Activated CD4-positive, alpha-beta memory T cell treated with anti-CD3 and anti-CD28 coated beads, Interleukin-2, amount 10 ng/mL, durations not matched to agents 7 days and 5 days (primary cell): Measurements from ENCODE around the gene MAK. TPM values are rescaled to one million over a fixed set of nuclear protein-coding genes. Genes with fewer than 3 reads are reported as not detected.
"Not testable (repeated sequence)": the region's sequence is repeated elsewhere in the genome, so short reads cannot be mapped to it uniquely, and the experiment has no call there.

Source experiments
- CTCF ChIA-PET: fragments of 350-600 bp; sonication (Branson Sonifier 250); formaldehyde crosslinking; loops from one replicate; lab custom pipeline; 2021; ENCODE audit warnings: antibody characterized with exemption, inconsistent platforms; lab: Charles Lee
- POLR2A ChIA-PET: fragments of 350-600 bp; sonication (Branson Sonifier 250); formaldehyde crosslinking; loops from one replicate; lab custom pipeline; 2021; ENCODE audit warnings: antibody characterized with exemption; lab: Charles Lee
- DNase-seq: peaks from one replicate; pipeline ENCODE4 v3.0.0-alpha.2; 2020
- H3K27ac Mint-ChIP-seq: one replicate; pipeline ENCODE4 v1.8.0; 2021; ENCODE audit warnings: mild to moderate bottlenecking, mixed read lengths
- H3K27me3 Mint-ChIP-seq: one replicate; pipeline ENCODE4 v1.8.0; 2021; ENCODE audit warnings: mixed read lengths
- H3K36me3 Mint-ChIP-seq: one replicate; pipeline ENCODE4 v1.8.0; 2021; ENCODE audit warnings: low read depth, mixed read lengths
- H3K4me1 Mint-ChIP-seq: one replicate; pipeline ENCODE4 v1.8.0; 2021; ENCODE audit warnings: mixed read lengths
- H3K4me3 Mint-ChIP-seq: one replicate; pipeline ENCODE4 v1.8.0; 2021; ENCODE audit warnings: mild to moderate bottlenecking, mixed read lengths
- H3K9me3 Mint-ChIP-seq: one replicate; pipeline ENCODE4 v1.8.0; 2021; ENCODE audit warnings: mixed read lengths
- total RNA-seq, 2 experiments: library from RNA; stranded (reverse); gene quantifications; one replicate each; pipeline ENCODE4 v1.2.3, GENCODE V29; 2021

MAK gene
- total RNA-seq, 2 experiments from 2014 or later: 0.15 to 0.35 TPM

DNA sequence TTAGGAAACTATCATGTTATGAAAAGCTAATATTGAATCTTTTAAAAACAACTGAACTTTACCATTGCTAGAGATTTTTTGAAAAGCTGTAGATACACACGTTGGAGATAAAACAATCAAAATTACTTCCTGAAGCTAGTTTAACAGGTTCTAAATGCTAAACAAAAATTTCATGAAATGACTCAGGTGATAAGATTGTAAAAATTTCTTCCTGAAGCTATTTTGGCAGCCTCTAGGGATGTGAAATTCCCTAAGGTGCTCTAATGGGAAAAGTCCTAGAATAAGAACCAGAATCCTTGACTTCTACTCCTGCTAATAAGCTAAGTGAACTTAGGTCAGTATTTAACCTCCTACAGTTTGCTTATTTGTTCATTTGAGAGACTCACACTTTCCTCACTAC lies 35.0 kb upstream of the MAK start:
- H3K27me3 Mint-ChIP-seq: no peaks in the 10 kb centered on the region
- H3K27ac Mint-ChIP-seq: no peak overlapping the region
- H3K9me3 Mint-ChIP-seq: no peaks in the 10 kb centered on the region
- H3K4me3 Mint-ChIP-seq: no peak overlapping the region
- H3K36me3 Mint-ChIP-seq: no peaks in the 10 kb centered on the region
- no peak for DNase-seq
- H3K4me1 Mint-ChIP-seq: no peaks in the 10 kb centered on the region
- ChIA-PET CTCF (interaction anchor here (1.5 kb wide), 1 partner anchor 73 kb away, joined by 3 read pairs; no protein-coding TSS in a partner anchor), POLR2A (no interaction called here)

- no peak overlapping the region for H3K4me3 Mint-ChIP-seq
- H3K36me3 Mint-ChIP-seq: no peaks in the 10 kb centered on the region
- ChIA-PET CTCF (no interaction called here), POLR2A (no interaction called here)
- H3K9me3 Mint-ChIP-seq: no peaks in the 10 kb centered on the region
- no peak overlapping the region for H3K27ac Mint-ChIP-seq
- DNase-seq: no peak
- H3K4me1 Mint-ChIP-seq: no peaks in the 10 kb centered on the region
- no peaks in the 10 kb centered on the region for H3K27me3 Mint-ChIP-seq
Measured at GRCh38 chr6:10867952-10868351, 29.6 kb upstream of the MAK start.

GRCh38 chr6:10866709-10867108 lies 28.4 kb upstream of the MAK start:
- POLR2A ChIA-PET, DNase-seq, CTCF ChIA-PET, H3K4me1 Mint-ChIP-seq, H3K4me3 Mint-ChIP-seq, H3K36me3 Mint-ChIP-seq, H3K27me3 Mint-ChIP-seq, H3K9me3 Mint-ChIP-seq, H3K27ac Mint-ChIP-seq: not testable (repeated sequence)

- H3K9me3 Mint-ChIP-seq, H3K27me3 Mint-ChIP-seq, POLR2A ChIA-PET, DNase-seq, H3K4me3 Mint-ChIP-seq, H3K4me1 Mint-ChIP-seq, H3K36me3 Mint-ChIP-seq, H3K27ac Mint-ChIP-seq, CTCF ChIA-PET: not testable (repeated sequence)
Measured at GRCh38 chr6:10863031-10863430, 24.7 kb upstream of the MAK start.

GRCh38 chr6:10862361-10862760 lies 24.0 kb upstream of the MAK start:
- Mint-ChIP-seq H3K4me1 (no peaks in the 10 kb centered on the region), H3K4me3 (no peak overlapping the region), H3K27me3 (peaks cover 1% of the 10 kb centered on the region), H3K9me3 (no peaks in the 10 kb centered on the region), H3K27ac (no peak overlapping the region), H3K36me3 (no peaks in the 10 kb centered on the region)
- ChIA-PET POLR2A (no interaction called here), CTCF (no interaction called here)
- DNase-seq: no peak

DNA sequence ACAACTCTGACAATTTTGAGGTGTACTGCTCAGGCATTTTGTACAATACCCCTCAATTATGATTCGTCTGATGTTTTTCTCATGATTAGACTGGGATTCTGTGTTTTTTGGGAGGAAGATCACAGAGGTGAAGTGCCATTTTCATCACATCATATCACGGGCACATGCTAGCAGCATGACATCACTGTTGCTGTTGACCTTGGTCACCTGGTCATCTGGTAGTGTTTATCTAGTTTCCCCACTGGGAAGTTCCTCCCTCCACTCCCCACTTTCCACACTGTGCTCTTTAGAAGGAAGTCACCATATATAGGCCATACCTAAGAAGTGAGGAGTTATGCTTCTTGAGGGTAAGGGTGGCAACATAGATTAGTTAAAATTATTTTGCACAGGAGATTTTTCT lies 22.7 kb upstream of the MAK start:
- Mint-ChIP-seq H3K27ac (no peak overlapping the region), H3K9me3 (no peaks in the 10 kb centered on the region), H3K27me3 (peaks cover 1% of the 10 kb centered on the region), H3K4me1 (no peaks in the 10 kb centered on the region), H3K36me3 (no peaks in the 10 kb centered on the region), H3K4me3 (no peak overlapping the region)
- DNase-seq: no peak
- CTCF ChIA-PET: no interaction called here
- POLR2A ChIA-PET: no interaction called here

GRCh38 chr6:10857259-10857658 lies 18.9 kb upstream of the MAK start:
- Mint-ChIP-seq H3K27ac (no peak overlapping the region), H3K9me3 (peaks cover 11% of the 10 kb centered on the region), H3K4me3 (no peak overlapping the region), H3K27me3 (peaks cover 10% of the 10 kb centered on the region), H3K4me1 (peaks cover 2% of the 10 kb centered on the region), H3K36me3 (peaks cover 7% of the 10 kb centered on the region)
- POLR2A ChIA-PET: no interaction called here
- no peak for DNase-seq
- CTCF ChIA-PET: interaction anchor here (1.1 kb wide), 1 partner anchor 211 kb away, joined by 3 read pairs; no protein-coding TSS in a partner anchor

DNA sequence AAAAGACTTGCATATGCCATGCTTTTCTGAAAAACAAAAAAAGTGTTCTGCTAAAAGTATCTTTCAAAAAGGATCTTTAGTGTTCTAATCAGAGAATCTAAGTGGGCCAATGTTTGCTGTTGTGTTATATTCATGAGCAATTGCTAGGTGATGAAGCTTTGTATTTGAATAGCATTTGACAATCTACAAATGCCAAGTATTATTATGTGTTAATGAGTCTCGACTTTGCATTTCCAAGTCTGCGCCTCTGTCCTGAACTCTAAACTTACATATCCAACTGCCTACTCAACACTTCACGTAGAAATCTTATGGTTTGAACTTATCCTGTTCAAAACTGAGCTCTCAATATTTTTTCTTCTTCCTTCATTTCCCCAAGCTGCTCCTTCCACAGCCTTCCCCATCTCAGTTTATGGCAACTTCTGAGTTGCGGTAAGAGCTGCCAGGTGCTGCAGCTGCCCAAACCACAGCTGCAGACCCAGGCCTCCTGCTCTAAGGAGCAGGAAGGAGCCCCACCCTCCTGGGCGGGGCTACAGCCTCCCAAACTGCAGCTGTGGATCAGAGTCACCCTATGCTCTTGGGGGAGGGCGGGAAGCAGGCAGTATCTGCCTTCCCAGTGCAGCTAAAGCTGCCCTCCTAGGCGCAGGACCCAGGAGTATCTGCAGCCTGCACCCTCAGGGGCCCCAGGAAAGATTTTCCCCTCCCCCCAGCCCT lies 16.7 kb upstream of the MAK start:
- Mint-ChIP-seq H3K27ac (no peak overlapping the region), H3K36me3 (peaks cover 7% of the 10 kb centered on the region), H3K4me3 (no peak overlapping the region), H3K27me3 (peaks cover 10% of the 10 kb centered on the region), H3K9me3 (peaks cover 11% of the 10 kb centered on the region), H3K4me1 (peaks cover 2% of the 10 kb centered on the region)
- CTCF ChIA-PET: no interaction called here
- no peak for DNase-seq
- POLR2A ChIA-PET: no interaction called here

DNA sequence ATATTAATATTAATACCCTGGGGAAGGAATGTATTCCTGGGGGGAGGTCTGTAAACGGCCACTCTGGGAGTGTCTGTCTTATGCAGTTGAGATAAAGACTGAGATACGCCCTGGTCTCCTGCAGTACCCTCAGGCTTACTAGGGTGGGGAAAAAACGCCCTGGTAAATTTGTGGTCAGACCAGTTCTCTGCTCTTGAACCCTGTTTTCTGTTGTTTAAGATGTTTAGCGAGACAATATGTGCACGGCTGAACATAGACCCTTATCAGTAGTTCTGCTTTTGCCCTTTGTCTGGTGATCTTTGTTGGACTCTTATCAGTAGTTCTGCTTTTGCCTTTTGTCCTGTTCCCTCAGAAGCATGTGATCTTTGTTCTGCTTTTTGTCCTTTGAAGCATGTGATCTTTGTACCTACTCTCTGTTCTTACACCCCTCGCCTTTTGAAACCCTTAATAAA lies 15.5 kb upstream of the MAK start:
- H3K4me1 Mint-ChIP-seq, H3K27ac Mint-ChIP-seq, H3K4me3 Mint-ChIP-seq, DNase-seq, CTCF ChIA-PET, POLR2A ChIA-PET, H3K27me3 Mint-ChIP-seq, H3K36me3 Mint-ChIP-seq: not testable (repeated sequence)
- H3K9me3 Mint-ChIP-seq: peaks cover 11% of the 10 kb centered on the region

- Mint-ChIP-seq H3K9me3 (peaks cover 11% of the 10 kb centered on the region), H3K27ac (no peak overlapping the region), H3K4me1 (peaks cover 2% of the 10 kb centered on the region), H3K4me3 (no peak overlapping the region), H3K36me3 (peaks cover 7% of the 10 kb centered on the region), H3K27me3 (peaks cover 9% of the 10 kb centered on the region)
- ChIA-PET POLR2A (no interaction called here), CTCF (no interaction called here)
- DNase-seq: no peak
Measured at GRCh38 chr6:10852361-10852960, 14.1 kb upstream of the MAK start.

- ChIA-PET CTCF (no interaction called here), POLR2A (no interaction called here)
- no peak overlapping the region for H3K27ac Mint-ChIP-seq
- H3K4me3 Mint-ChIP-seq: no peak overlapping the region
- peaks cover 11% of the 10 kb centered on the region for H3K9me3 Mint-ChIP-seq
- no peak for DNase-seq
- H3K36me3 Mint-ChIP-seq: peaks cover 7% of the 10 kb centered on the region
- H3K4me1 Mint-ChIP-seq: peaks cover 2% of the 10 kb centered on the region
- peaks cover 9% of the 10 kb centered on the region for H3K27me3 Mint-ChIP-seq
Measured at GRCh38 chr6:10850728-10851127, 12.4 kb upstream of the MAK start.

DNA sequence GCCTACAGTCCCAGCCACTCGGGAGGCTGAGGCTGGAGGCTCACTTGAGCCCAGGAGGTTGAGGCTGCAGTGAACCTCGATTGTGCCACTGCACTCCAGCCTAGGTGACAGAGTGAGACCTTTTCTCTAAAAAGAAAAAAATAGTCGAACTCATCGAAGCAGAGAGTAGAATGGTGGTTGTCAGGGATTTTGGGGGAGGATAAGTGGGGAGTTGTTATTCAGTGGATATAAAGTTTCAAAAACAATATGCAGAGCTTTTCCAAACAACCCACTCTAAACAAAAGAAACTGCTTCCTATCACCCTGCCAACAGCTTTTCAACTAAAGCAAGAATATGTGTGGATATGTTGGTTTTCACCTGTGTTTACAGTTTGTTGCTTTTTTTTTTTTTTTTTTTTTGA lies 11.6 kb upstream of the MAK start:
- Mint-ChIP-seq H3K4me1 (no peaks in the 10 kb centered on the region), H3K4me3 (no peak overlapping the region), H3K27ac (no peak overlapping the region), H3K27me3 (peaks cover 9% of the 10 kb centered on the region), H3K9me3 (peaks cover 11% of the 10 kb centered on the region), H3K36me3 (peaks cover 7% of the 10 kb centered on the region)
- POLR2A ChIA-PET: no interaction called here
- no peak for DNase-seq
- CTCF ChIA-PET: interaction anchor here (0.7 kb wide), 1 partner anchor 354 kb away, joined by 3 read pairs; no protein-coding TSS in a partner anchor

- DNase-seq: no peak
- CTCF ChIA-PET: no interaction called here
- Mint-ChIP-seq H3K9me3 (no peaks in the 10 kb centered on the region), H3K27me3 (peaks cover 2% of the 10 kb centered on the region), H3K4me1 (no peaks in the 10 kb centered on the region), H3K27ac (no peak overlapping the region), H3K4me3 (no peak overlapping the region), H3K36me3 (no peaks in the 10 kb centered on the region)
- POLR2A ChIA-PET: no interaction called here
Measured at GRCh38 chr6:10847684-10848083, 9.3 kb upstream of the MAK start.

- ChIA-PET CTCF (no interaction called here), POLR2A (no interaction called here)
- H3K4me3 Mint-ChIP-seq: no peak overlapping the region
- peaks cover 2% of the 10 kb centered on the region for H3K36me3 Mint-ChIP-seq
- peaks cover 13% of the 10 kb centered on the region for H3K4me1 Mint-ChIP-seq
- no peak for DNase-seq
- H3K27me3 Mint-ChIP-seq: peaks cover 5% of the 10 kb centered on the region
- H3K9me3 Mint-ChIP-seq: no peaks in the 10 kb centered on the region
- H3K27ac Mint-ChIP-seq: no peak overlapping the region
Measured at GRCh38 chr6:10843554-10843953, 5.2 kb upstream of the MAK start.
